Mesendoderm (in vitro differentiated cells): ENCODE measurements around the gene PPOX.

Source experiments
- DNase-seq: peaks from one replicate; pipeline ENCODE4 v3.0.0; 2013
- H2AK5ac ChIP-seq: 2 replicates; pipeline ENCODE4 v1.6.1; 2013; ENCODE audit warnings: low read length, inconsistent platforms
- H2BK120ac ChIP-seq: 2 replicates; pipeline ENCODE4 v1.6.1; 2013; ENCODE audit warnings: low read depth, mild to moderate bottlenecking, low read length, moderate library complexity, mixed read lengths
- H2BK15ac ChIP-seq: replicated peaks from 2 replicates; pipeline ENCODE4 v1.6.1; 2013; ENCODE audit warnings: low read depth, mild to moderate bottlenecking, moderate library complexity
- H2BK5ac ChIP-seq: 2 replicates; pipeline ENCODE4 v1.6.1; 2013; ENCODE audit warnings: low read length, inconsistent platforms
- H3K18ac ChIP-seq: 2 replicates; pipeline ENCODE4 v1.6.1; 2013; ENCODE audit warnings: mild to moderate bottlenecking, low read length, mixed read lengths
- H3K23ac ChIP-seq: one replicate; pipeline ENCODE4 v1.6.1; 2013; ENCODE audit warnings: low read length
- H3K27ac ChIP-seq: 2 replicates; pipeline ENCODE4 v1.5.1; 2013; ENCODE audit warnings: low read depth, mild to moderate bottlenecking, inconsistent platforms, low read length, moderate library complexity
- H3K27me3 ChIP-seq: 2 replicates; pipeline ENCODE4 v1.6.1; 2013; ENCODE audit warnings: low read length, control low read depth, mild to moderate bottlenecking, inconsistent platforms; ENCODE audit not compliant: insufficient read depth, poor library complexity
- H3K36me3 ChIP-seq: 2 replicates; pipeline ENCODE4 v1.6.1; 2013; ENCODE audit warnings: low read length, inconsistent platforms; ENCODE audit not compliant: control insufficient read depth, insufficient read depth
- H3K4ac ChIP-seq: one replicate; pipeline ENCODE4 v1.6.1; 2013; ENCODE audit warnings: low read depth, mild to moderate bottlenecking, low read length, moderate library complexity
- H3K4me1 ChIP-seq: 2 replicates; pipeline ENCODE4 v1.6.1; 2013; ENCODE audit warnings: low read depth, low read length, inconsistent platforms; ENCODE audit not compliant: control insufficient read depth
- H3K4me2 ChIP-seq: 2 replicates; pipeline ENCODE4 v1.6.1; 2013; ENCODE audit warnings: low read length
- H3K4me3 ChIP-seq: 2 replicates; pipeline ENCODE4 v1.5.1; 2013; ENCODE audit warnings: mild to moderate bottlenecking, low read length
- H3K56ac ChIP-seq: one replicate; pipeline ENCODE4 v1.6.1; 2013; ENCODE audit warnings: low read length
- H3K79me1 ChIP-seq: 2 replicates; pipeline ENCODE4 v1.6.1; 2013; ENCODE audit warnings: low read length, inconsistent platforms
- H3K79me2 ChIP-seq: 2 replicates; pipeline ENCODE4 v1.6.1; 2013; ENCODE audit warnings: mild to moderate bottlenecking, low read length; ENCODE audit not compliant: control insufficient read depth, insufficient read depth
- H3K9ac ChIP-seq: 2 replicates; pipeline ENCODE4 v1.6.1; 2013; ENCODE audit warnings: low read length, inconsistent platforms
- H4K5ac ChIP-seq: one replicate; pipeline ENCODE4 v1.6.1; 2013; ENCODE audit warnings: low read length
- H4K8ac ChIP-seq: one replicate; pipeline ENCODE4 v1.6.1; 2013; ENCODE audit warnings: low read depth, mild to moderate bottlenecking, control low read depth, low read length, moderate library complexity
- WGBS: extraction: QIAGEN DNeasy Blood & Tissue Kit; methylation state at CpG from one replicate; pipeline ENCODE4 v1.1.7; 2013; ENCODE audit warnings: low lambda C conversion rate, missing lambda C conversion rate; ENCODE audit not compliant: insufficient coverage; ENCODE audit errors: extremely low coverage; 5-methylcytosine and 5-hydroxymethylcytosine counted together

Gene PPOX

GRCh38 chr1:161193561-161194235, 27.5 kb downstream of the PPOX start:
- Histone ChIP-seq H3K4ac (no peak overlapping the region), H4K8ac (no peak overlapping the region), H3K18ac (no peak overlapping the region), H3K4me2 (no peak overlapping the region), H2BK5ac (no peak overlapping the region), H2BK15ac (no peak overlapping the region), H3K27me3 (no peaks in the 10 kb centered on the region), H2BK120ac (no peak overlapping the region), H3K9ac (no peak overlapping the region), H3K23ac (no peak overlapping the region), H3K4me3 (no peak overlapping the region), H3K56ac (no peak overlapping the region), H3K79me2 (no peaks in the 10 kb centered on the region), H3K36me3 (no peaks in the 10 kb centered on the region), H3K79me1 (no peaks in the 10 kb centered on the region), H4K5ac (no peak overlapping the region), H3K27ac (no peak overlapping the region), H2AK5ac (no peak overlapping the region), H3K4me1 (peaks cover 13% of the 10 kb centered on the region)
- WGBS: no CpG with 5 or more reads among the region's 21 CpGs
- no peak for DNase-seq

GRCh38 chr1:161195171-161195570, 28.9 kb downstream of the PPOX start:
- no peak overlapping the region for H3K27ac ChIP-seq
- no peak overlapping the region for H3K4me2 ChIP-seq
- peaks cover 22% of the 10 kb centered on the region for H3K4me1 ChIP-seq
- no peak overlapping the region for H2AK5ac ChIP-seq
- no peak overlapping the region for H2BK120ac ChIP-seq
- no peak overlapping the region for H2BK15ac ChIP-seq
- no peaks in the 10 kb centered on the region for H3K79me1 ChIP-seq
- no peak overlapping the region for H3K9ac ChIP-seq
- no peaks in the 10 kb centered on the region for H3K27me3 ChIP-seq
- no peak overlapping the region for H4K8ac ChIP-seq
- no peaks in the 10 kb centered on the region for H3K36me3 ChIP-seq
- no peak for DNase-seq
- H3K79me2 ChIP-seq: no peaks in the 10 kb centered on the region
- no peak overlapping the region for H3K4me3 ChIP-seq
- no peak overlapping the region for H2BK5ac ChIP-seq
- H3K4ac ChIP-seq: no peak overlapping the region
- H3K56ac ChIP-seq: no peak overlapping the region
- no CpG with 5 or more reads among the region's 4 CpGs for WGBS
- no peak overlapping the region for H4K5ac ChIP-seq
- no peak overlapping the region for H3K23ac ChIP-seq
- H3K18ac ChIP-seq: no peak overlapping the region

- WGBS: no CpG with 5 or more reads among the region's 7 CpGs
- Histone ChIP-seq H3K79me2 (no peaks in the 10 kb centered on the region), H3K79me1 (no peaks in the 10 kb centered on the region), H4K8ac (no peak overlapping the region), H2AK5ac (no peak overlapping the region), H3K18ac (no peak overlapping the region), H3K56ac (no peak overlapping the region), H2BK120ac (no peak overlapping the region), H3K23ac (no peak overlapping the region), H2BK15ac (no peak overlapping the region), H3K27ac (no peak overlapping the region), H2BK5ac (no peak overlapping the region), H3K9ac (no peak overlapping the region), H4K5ac (no peak overlapping the region), H3K4ac (no peak overlapping the region), H3K36me3 (no peaks in the 10 kb centered on the region), H3K4me3 (no peak overlapping the region), H3K27me3 (no peaks in the 10 kb centered on the region), H3K4me2 (no peak overlapping the region), H3K4me1 (peaks cover 31% of the 10 kb centered on the region)
- DNase-seq: no peak
Measured at GRCh38 chr1:161196111-161196510, 29.9 kb downstream of the PPOX start.

DNA sequence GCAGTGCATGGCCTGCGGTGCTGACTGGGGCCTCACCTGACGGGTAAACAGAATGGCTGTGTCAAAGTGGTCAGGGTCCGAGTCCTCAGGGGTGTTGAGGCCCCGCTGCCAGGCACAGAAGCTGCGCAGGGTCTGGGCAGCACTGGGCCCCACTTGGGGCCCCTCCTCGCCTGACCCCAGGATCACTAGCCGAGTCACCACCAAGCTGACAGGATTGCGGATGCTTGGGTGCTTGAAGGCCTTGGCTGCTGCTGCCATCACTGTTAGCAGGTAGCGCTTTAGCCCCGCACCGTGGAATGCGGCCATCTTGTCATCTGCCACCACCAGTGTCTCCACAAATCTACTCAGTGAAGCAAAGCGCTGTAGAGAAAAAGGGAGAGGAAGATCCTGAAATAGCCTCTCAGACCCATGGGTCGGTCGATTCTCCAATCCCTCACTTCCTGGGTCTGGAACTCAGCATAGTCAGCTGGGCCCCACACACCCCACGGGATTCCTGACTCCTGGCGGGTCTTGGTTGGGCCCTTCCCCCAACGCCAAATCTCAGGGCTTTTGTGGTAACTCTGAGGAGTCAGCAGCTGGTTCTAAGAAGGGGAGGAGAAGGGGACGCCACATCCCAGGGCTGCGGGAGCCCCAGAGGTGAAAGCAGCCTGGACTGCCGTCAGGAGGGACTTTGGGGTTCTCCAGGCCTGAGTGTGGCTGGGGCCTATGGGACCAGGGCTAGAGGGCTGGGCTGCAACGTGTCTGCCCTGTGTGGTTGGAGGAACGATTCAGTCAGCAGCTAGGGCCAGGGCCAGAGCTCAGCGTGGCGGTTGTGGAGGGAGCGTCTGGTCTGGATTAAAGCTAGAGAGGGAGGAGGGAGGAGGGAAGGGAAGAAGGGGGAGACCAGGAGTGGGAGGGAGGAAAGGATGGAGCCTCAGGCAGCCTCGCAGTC, 30.6 kb downstream of the PPOX start:
- no peaks in the 10 kb centered on the region for H3K36me3 ChIP-seq
- peak overlapping the region; percentile 39 for H2AK5ac ChIP-seq
- H3K4me3 ChIP-seq: no peak overlapping the region
- no peak overlapping the region for H3K23ac ChIP-seq
- H3K79me2 ChIP-seq: no peaks in the 10 kb centered on the region
- H3K4me1 ChIP-seq: peaks cover 32% of the 10 kb centered on the region
- H3K27me3 ChIP-seq: no peaks in the 10 kb centered on the region
- peak overlapping the region; percentile 69 for H3K9ac ChIP-seq
- no peak overlapping the region for H3K27ac ChIP-seq
- H3K4ac ChIP-seq: no peak overlapping the region
- H2BK15ac ChIP-seq: no peak overlapping the region
- H3K18ac ChIP-seq: peak overlapping the region; percentile 6
- peak overlapping the region; percentile 47 for H2BK5ac ChIP-seq
- H2BK120ac ChIP-seq: no peak overlapping the region
- no peak for DNase-seq
- no peaks in the 10 kb centered on the region for H3K79me1 ChIP-seq
- no peak overlapping the region for H4K5ac ChIP-seq
- H3K4me2 ChIP-seq: peak overlapping the region; percentile 30
- peak overlapping the region; percentile 84 for H3K56ac ChIP-seq
- WGBS: no CpG with 5 or more reads among the region's 27 CpGs
- H4K8ac ChIP-seq: no peak overlapping the region

DNA sequence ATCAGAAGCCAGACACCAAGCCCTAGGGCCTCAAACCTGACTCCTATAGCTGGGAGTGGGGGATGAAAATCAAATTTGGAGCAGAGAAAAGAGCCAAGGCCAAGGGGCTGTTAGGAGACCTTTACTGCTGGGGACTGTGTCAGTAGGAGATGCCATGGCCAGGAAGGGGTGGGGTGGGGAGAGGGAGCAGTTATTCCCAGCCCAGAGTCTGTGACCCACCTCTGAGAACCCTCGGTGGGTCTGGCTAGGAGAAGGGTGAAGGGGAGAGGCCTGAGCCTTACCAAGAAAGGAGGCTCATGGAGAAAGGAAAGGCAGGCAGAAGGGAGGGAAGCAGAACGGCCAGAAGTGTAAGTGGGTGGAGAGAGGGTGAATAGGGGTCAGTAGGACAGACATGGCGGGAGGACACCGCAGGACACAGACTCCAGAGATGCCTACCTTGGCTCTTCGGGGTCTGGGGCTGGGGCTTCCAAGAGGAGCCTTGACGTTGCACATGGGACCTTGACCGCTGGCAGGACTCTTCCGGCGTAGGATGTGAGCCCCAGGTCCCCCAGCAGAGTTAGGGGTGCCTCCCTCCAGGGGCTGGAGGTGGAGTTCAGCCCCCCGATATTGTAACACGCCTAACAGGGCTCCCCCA, 31.5 kb downstream of the PPOX start:
- no CpG with 5 or more reads among the region's 11 CpGs for WGBS
- Histone ChIP-seq H3K23ac (no peak overlapping the region), H3K79me1 (no peaks in the 10 kb centered on the region), H4K8ac (no peak overlapping the region), H3K4me1 (peaks cover 32% of the 10 kb centered on the region), H2BK5ac (no peak overlapping the region), H4K5ac (no peak overlapping the region), H3K4me2 (peak overlapping the region; percentile 17), H3K18ac (no peak overlapping the region), H3K27me3 (no peaks in the 10 kb centered on the region), H2BK120ac (no peak overlapping the region), H2AK5ac (no peak overlapping the region), H2BK15ac (no peak overlapping the region), H3K56ac (peak overlapping the region; percentile 84), H3K9ac (peak overlapping the region; percentile 69), H3K4ac (no peak overlapping the region), H3K36me3 (no peaks in the 10 kb centered on the region), H3K79me2 (no peaks in the 10 kb centered on the region), H3K4me3 (no peak overlapping the region), H3K27ac (no peak overlapping the region)
- DNase-seq: no peak
